PC-9 (cell line): ENCODE results near the gene TYSND1. TPM values are rescaled to one million over a fixed set of nuclear protein-coding genes. Genes with fewer than 3 reads are reported as not detected.

ENCODE experiments used
- BruUV-seq: library from RNA; stranded (reverse); fragments of 400-500 nt; replicated peaks from 2 replicates; lab custom pipeline; 2021; lab: Mats Ljungman, UMichigan
- CTCF ChIA-PET: fragments of 300-600 bp; sonication (Branson Sonifier 250); formaldehyde crosslinking; loops from one replicate; lab custom pipeline; 2022; ENCODE audit warnings: antibody characterized with exemption; lab: Charles Lee
- POLR2A ChIA-PET: fragments of 300-600 bp; sonication (Branson Sonifier 250); formaldehyde crosslinking; loops from one replicate; lab custom pipeline; 2022; ENCODE audit warnings: antibody characterized with exemption; ENCODE audit not compliant: unreplicated experiment; lab: Charles Lee
- DNase-seq, 2 experiments: peaks; one replicate each; pipeline versions ENCODE4 v3.0.0 to v3.0.0-alpha.2; 2015 to 2022; ENCODE audit warnings: mixed read lengths in 1 of 2
- H2AFZ ChIP-seq: fragments of 200-600 bp; sonication (generic); 2 replicates; pipeline ENCODE4 v1.8.1; 2017; ENCODE audit warnings: antibody characterized with exemption
- H3F3A ChIP-seq: fragments of 200-600 bp; sonication (generic); 2 replicates; pipeline ENCODE4 v1.8.1; 2017; ENCODE audit warnings: antibody characterized with exemption, mild to moderate bottlenecking, low read depth; ENCODE audit not compliant: insufficient read depth
- H3K27ac ChIP-seq: fragments of 200-600 bp; sonication (generic); 2 replicates; pipeline ENCODE4 v1.6.1; 2016; ENCODE audit warnings: mixed run types
- H3K27me3 ChIP-seq: fragments of 200-600 bp; sonication (generic); 2 replicates; pipeline ENCODE4 v1.6.1; 2016; ENCODE audit warnings: low read depth, mixed run types; ENCODE audit not compliant: insufficient read depth
- H3K36me3 ChIP-seq: fragments of 200-600 bp; sonication (generic); 2 replicates; pipeline ENCODE4 v1.6.1; 2016; ENCODE audit warnings: low read depth, mixed run types
- H3K4me1 ChIP-seq: fragments of 200-600 bp; sonication (generic); replicated peaks from 2 replicates; pipeline ENCODE4 v1.6.1; 2016; ENCODE audit warnings: mixed run types; ENCODE audit not compliant: insufficient read depth
- H3K4me2 ChIP-seq: fragments of 200-600 bp; sonication (generic); 2 replicates; pipeline ENCODE4 v1.6.1; 2017; ENCODE audit warnings: mixed run types
- H3K4me3 ChIP-seq: fragments of 200-600 bp; sonication (generic); 2 replicates; pipeline ENCODE4 v1.6.1; 2016; ENCODE audit warnings: mixed run types
- H3K79me2 ChIP-seq: fragments of 200-600 bp; sonication (generic); 2 replicates; pipeline ENCODE4 v1.6.1; 2017; ENCODE audit warnings: low read depth, mixed run types
- H3K9me2 ChIP-seq: fragments of 200-600 bp; sonication (generic); 2 replicates; pipeline ENCODE4 v1.8.1; 2017; ENCODE audit warnings: mild to moderate bottlenecking; ENCODE audit not compliant: insufficient read depth
- H3K9me3 ChIP-seq: fragments of 200-600 bp; sonication (generic); 2 replicates; pipeline ENCODE4 v1.8.1; 2016; ENCODE audit warnings: low read depth; ENCODE audit not compliant: insufficient read depth
- H4K20me1 ChIP-seq: fragments of 200-600 bp; sonication (generic); 2 replicates; pipeline ENCODE4 v1.8.1; 2017; ENCODE audit not compliant: insufficient read depth
- CTCF ChIP-seq: fragments of 200-600 bp; sonication (generic); conservative IDR thresholded peaks from 2 replicates; pipeline ENCODE4 v1.6.1; 2017; ENCODE audit warnings: mixed run types, antibody characterized with exemption, mild to moderate bottlenecking, moderate library complexity
- EZH2 ChIP-seq: fragments of 200-600 bp; sonication (generic); IDR thresholded peaks from 2 replicates; pipeline ENCODE4 v1.8.0; 2017; ENCODE audit warnings: antibody characterized with exemption, low read depth
- intact Hi-C: fragments of 100-400 bp; cut with micrococcal nuclease; formaldehyde crosslinking; loops from one replicate; pipeline ENCODE4 v1.10.0; 2022; ENCODE audit not compliant: unreplicated experiment
- total RNA-seq: library from RNA; stranded (reverse); gene quantifications from 2 replicates; pipeline ENCODE4 v1.2.3, GENCODE V29; 2021

The TYSND1 gene
- total RNA-seq, 1 experiment from 2014 or later = 28.0 TPM

GRCh38 chr10:70126700-70127395 lies 19.7 kb downstream of the TYSND1 start:
- H2AFZ ChIP-seq = no peak overlapping the region
- H3K9me2 ChIP-seq = no peaks in the 10 kb centered on the region
- H3K9me3 ChIP-seq = no peaks in the 10 kb centered on the region
- H3K79me2 ChIP-seq = peaks cover 55% of the 10 kb centered on the region
- peaks cover 14% of the 10 kb centered on the region for H3K4me1 ChIP-seq
- no TSS peak for BruUV-seq
- no peak overlapping the region for H3K27ac ChIP-seq
- H3K4me3 ChIP-seq = no peak overlapping the region
- ChIA-PET POLR2A (no interaction called here), CTCF (no interaction called here)
- no peaks in the 10 kb centered on the region; the same call in 1 of the 2 replicates for H4K20me1 ChIP-seq
- H3F3A ChIP-seq = peaks cover 23% of the 10 kb centered on the region
- no peak for DNase-seq
- H3K36me3 ChIP-seq = 0 out of 2 replicates have a peak, but pooled peaks cover 4% of the 10 kb centered on the region
- TF ChIP-seq EZH2 = no peak
- no peak overlapping the region for H3K4me2 ChIP-seq
- intact Hi-C loops = no loop called here
- H3K27me3 ChIP-seq = no peaks in the 10 kb centered on the region

- Histone ChIP-seq H3K9me2 (no peaks in the 10 kb centered on the region), H3K36me3 (0 out of 2 replicates have a peak, but pooled peaks cover 4% of the 10 kb centered on the region), H3K4me3 (no peak overlapping the region), H3K4me2 (no peak overlapping the region), H4K20me1 (no peaks in the 10 kb centered on the region; the same call in 1 of the 2 replicates), H2AFZ (no peak overlapping the region), H3K9me3 (no peaks in the 10 kb centered on the region), H3K4me1 (peaks cover 14% of the 10 kb centered on the region), H3K27ac (no peak overlapping the region), H3K27me3 (no peaks in the 10 kb centered on the region), H3F3A (peaks cover 14% of the 10 kb centered on the region), H3K79me2 (peaks cover 47% of the 10 kb centered on the region)
- TF ChIP-seq EZH2 = no peak
- no peak for TF ChIP-seq CTCF
- BruUV-seq = no TSS peak
- no peak for DNase-seq
- ChIA-PET CTCF (no interaction called here), POLR2A (no interaction called here)
- intact Hi-C loops = no loop called here
Measured at GRCh38 chr10:70125918-70126552, 20.5 kb downstream of the TYSND1 start.

- Histone ChIP-seq H3K4me1 (peaks cover 5% of the 10 kb centered on the region; the same call in 1 of the 2 replicates), H3K27ac (0 out of 2 replicates have a peak overlapping the region, but pooled peaks have one; percentile 10), H3K4me2 (no peak overlapping the region), H3K36me3 (peaks cover 11% of the 10 kb centered on the region; the same call in 1 of the 2 replicates), H3F3A (peaks cover 5% of the 10 kb centered on the region), H4K20me1 (no peaks in the 10 kb centered on the region; the same call in 1 of the 2 replicates), H3K9me3 (no peaks in the 10 kb centered on the region), H3K27me3 (no peaks in the 10 kb centered on the region), H3K79me2 (peaks cover 36% of the 10 kb centered on the region), H3K9me2 (no peaks in the 10 kb centered on the region), H3K4me3 (no peak overlapping the region), H2AFZ (no peak overlapping the region)
- DNase-seq = no peak
- CTCF ChIA-PET = no interaction called here
- BruUV-seq = no TSS peak
- TF ChIP-seq EZH2 = no peak
- intact Hi-C loops = no loop called here
- POLR2A ChIA-PET = no interaction called here
Measured at GRCh38 chr10:70124918-70125317, 21.6 kb downstream of the TYSND1 start.

- ChIA-PET CTCF (no interaction called here), POLR2A (no interaction called here)
- no peaks in the 10 kb centered on the region for H3F3A ChIP-seq
- DNase-seq = no peak
- TF ChIP-seq CTCF = no peak
- TF ChIP-seq EZH2 = no peak
- no TSS peak for BruUV-seq
- peaks cover 11% of the 10 kb centered on the region; the same call in 1 of the 2 replicates for H3K36me3 ChIP-seq
- H2AFZ ChIP-seq = no peak overlapping the region
- no peaks in the 10 kb centered on the region for H3K9me2 ChIP-seq
- H3K4me2 ChIP-seq = no peak overlapping the region
- H3K27me3 ChIP-seq = no peaks in the 10 kb centered on the region
- no peak overlapping the region for H3K27ac ChIP-seq
- no peaks in the 10 kb centered on the region for H3K9me3 ChIP-seq
- intact Hi-C loops = no loop called here
- no peak overlapping the region for H3K4me3 ChIP-seq
- no peaks in the 10 kb centered on the region for H3K4me1 ChIP-seq
- H4K20me1 ChIP-seq = no peaks in the 10 kb centered on the region; the same call in 1 of the 2 replicates
- peaks cover 31% of the 10 kb centered on the region for H3K79me2 ChIP-seq
Measured at GRCh38 chr10:70124415-70124814, 22.1 kb downstream of the TYSND1 start.
